ENCODE data around the gene ATP6V0B.
A peak's percentile ranks its signal among the peaks of the same experiment; 100 is the strongest.

ATP6V0B gene

DNA sequence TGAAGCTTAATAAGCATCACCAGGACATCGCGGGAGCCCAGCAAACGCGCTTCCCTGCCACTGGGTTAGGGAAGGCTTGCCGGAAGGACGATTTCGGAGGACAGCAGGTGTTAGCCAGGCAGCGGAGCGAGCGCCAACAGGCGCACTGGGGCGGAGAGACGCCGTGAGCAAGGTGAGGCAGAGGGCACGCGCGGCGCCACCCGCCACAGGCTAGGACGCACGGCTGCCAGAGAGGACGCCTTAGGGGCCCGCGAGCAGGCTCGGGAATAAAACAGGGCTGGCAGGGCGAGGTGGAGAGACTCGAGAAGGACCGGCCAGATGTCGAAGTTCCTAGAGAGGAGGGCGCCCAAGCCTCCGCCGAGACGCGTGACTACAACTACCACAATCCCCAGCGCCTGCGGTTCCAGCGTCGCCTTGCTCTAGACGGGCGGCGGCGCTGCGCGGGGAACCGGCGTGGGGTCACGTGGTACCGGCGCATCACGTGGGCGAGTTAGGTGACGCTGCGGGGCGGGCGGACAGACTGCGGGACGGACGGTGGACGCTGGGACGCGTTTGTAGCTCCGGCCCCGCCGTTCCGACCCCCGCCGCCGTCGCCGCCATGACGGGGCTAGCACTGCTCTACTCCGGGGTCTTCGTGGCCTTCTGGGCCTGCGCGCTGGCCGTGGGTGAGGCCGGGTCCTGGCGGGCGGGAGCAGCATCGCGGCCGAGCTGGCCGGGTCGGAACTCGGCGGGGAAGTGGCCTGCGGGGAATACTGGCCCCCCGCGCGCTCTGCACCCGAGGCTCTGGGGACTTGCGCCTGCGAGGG is at the start of gene ATP6V0B:
TSS of gene ATP6V0B (plus strand) at position 518 of the 806 bp plus-strand sequence. CDS start at position 599, 81 bp downstream.
- peak; percentile 87 for DNase-seq (ENCODE audit: low read depth)

DNA sequence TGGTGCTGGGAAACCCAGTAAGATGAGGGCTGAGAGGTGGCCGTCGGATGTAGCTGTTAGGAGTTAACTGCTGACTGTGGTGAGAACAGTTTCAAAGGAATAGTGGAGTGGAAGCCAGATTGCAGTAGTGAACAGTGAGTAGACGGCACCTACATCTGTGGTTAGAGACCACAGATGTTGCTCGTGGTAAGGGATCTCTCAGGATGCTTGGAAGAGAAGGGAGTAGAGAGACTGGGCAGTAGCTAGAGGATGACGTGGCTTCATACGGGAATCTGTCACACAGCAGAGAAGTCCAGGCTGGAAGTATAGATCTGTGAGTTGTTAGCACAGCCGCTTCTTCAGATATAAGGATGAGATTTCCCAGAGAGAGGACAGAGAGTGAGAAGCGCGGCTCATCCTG is 48.9 kb upstream of the ATP6V0B start:
- no peak for DNase-seq (ENCODE audit: low read depth)

DNA sequence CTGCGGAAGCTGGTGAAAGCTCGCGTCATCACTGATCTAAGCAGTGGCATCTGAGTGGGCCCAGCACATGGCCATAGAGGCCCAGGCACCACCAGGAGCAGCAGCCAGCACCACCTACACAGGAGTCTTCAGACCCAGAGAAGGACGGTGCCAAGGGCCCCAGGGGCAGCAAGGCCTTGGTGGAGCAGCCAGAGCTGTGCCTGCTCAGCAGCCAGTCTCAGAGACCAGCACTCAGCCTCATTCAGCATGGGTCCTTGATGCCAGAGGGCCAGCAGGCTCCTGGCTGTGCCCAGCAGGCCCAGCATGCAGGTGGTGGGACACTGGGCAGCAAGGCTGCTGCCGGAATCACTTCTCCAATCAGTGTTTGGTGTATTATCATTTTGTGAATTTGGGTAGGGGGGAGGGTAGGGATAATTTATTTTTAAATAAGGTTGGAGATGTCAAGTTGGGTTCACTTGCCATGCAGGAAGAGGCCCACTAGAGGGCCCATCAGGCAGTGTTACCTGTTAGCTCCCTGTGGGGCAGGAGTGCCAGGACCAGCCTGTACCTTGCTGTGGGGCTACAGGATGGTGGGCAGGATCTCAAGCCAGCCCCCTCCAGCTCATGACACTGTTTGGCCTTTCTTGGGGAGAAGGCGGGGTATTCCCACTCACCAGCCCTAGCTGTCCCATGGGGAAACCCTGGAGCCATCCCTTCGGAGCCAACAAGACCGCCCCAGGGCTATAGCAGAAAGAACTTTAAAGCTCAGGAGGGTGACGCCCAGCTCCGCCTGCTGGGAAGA is 44.4 kb upstream of the ATP6V0B start:
- no peak for DNase-seq (ENCODE audit: low read depth)

DNA sequence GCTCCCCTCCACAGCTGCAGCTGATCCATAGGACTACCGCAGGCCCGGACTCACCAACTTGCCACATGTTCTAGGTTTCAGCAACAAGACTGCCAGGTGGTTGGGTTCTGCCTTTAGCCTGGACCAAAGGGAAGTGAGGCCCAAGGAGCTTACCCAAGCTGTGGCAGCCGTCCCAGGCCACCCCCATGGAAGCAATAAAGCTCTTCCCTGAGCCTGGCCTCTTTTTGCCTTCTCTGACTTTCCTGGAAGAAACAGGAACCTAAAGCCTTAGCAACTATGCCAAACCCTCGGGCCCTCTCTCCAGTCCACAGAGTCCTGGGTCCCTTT is 43.8 kb upstream of the ATP6V0B start:
- no peak for DNase-seq (ENCODE audit: low read depth)

DNA sequence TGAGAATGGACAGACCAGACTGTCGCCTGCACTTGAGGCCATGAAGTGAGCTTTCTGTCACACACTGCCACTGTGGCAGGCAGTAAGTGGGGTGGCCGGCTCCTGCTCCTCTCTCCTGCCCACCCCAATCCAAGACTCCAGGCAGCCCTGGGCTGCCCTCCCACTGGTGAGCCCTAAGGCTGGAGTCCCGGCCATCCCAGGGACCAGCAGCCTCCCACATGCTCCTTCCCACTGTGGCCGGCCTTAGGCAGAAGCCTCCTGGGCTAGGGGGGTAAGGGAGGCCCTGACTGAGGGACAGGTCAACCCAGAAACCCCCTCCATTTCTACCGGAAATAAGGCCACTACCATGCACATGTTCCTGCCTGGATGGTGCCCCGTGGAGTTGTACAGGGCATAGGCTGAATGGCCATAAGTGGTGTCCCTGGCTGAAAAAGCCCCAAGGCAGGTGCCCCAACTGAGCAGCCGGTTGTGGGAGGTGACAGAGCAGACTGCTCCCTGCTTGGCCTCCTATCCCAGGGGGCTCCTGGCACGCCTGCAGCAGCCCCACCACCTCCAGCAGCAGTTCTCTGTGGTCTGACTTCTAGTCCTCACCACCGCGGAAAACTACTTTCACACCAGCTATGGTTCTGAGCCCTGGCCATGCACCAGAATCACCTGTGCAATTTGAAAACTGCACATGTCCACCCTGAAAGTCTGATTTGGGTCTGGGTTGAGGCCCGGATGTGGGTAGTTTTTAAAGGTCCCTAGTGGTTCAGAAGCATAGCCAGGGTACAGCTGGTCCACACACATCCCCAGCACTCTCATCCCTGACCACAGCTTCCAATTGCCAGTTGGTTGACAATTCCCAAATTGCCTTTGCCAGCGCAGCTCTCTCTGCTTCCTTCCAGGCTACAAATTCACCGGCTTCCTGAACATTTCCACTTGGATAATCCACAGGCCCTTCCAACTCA is 42.8 kb upstream of the ATP6V0B start:
- DNase-seq (ENCODE audit: low read depth), result no peak

DNA sequence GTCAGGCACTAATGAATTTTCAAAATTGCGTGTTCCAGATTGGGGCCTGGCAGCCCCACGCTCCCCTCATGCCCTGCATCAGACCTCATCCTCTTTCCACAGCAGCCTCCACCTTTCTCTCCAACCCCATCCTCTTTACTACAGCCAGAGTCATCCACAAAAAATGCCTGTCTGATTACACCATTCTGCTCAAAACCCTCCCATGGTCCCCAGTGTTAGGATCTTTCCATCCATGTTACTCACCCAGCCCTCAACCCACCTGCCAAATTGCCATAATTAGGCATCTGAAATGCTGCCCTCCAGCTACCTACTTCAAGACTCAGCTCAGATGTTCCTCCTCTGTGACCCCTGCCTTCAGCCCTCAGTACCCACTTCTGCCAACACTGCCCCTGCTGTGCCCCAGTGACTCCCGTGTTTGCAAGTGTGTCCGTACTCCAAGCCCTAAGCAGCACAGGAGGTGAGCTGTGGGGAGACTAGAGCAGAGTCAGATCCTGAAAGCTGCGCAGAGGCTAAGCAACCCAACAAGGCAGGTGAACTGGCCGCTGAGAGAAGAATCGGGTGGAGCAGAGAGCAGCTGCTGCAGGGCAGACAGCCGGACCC is 41.9 kb upstream of the ATP6V0B start:
- no peak for DNase-seq (ENCODE audit: low read depth)

DNA sequence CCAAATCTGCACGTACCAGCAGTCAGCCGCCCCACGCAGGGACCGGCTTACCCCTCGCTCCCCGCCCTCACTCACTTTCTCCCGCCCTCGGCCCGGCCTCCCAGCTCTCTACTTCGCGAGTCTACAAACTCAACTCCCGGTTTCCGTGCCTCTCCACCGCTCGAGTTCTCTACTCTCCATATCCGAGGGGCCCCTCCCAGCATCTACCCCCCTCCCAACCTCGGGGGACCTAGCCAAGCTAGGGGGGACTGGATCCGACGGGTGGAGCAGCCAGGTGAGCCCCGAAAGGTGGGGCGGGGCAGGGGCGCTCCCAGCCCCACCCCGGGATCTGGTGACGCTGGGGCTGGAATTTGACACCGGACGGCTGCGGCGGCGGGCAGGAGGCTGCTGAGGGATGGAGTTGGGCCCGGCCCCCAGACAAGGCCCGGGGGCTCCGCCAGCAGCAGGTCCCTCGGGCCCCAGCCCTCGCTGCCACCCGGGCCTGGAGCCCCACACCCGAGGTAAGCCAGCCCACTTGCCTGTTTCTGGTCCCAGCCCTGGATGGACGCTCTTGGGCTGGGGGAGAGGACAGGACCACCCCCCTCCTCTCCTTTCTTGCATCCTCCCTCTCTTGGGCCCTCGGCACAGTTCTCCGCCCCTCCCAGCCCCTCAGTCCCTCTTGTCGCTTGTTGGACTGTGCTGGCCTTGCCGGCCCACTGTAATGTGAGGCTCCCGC is 41.2 kb upstream of the ATP6V0B start, which contains the start of gene ARTN:
TSS of gene ARTN (plus strand) at position 416 of the 715 bp plus-strand sequence. CDS start 1,856 bp downstream, outside the sequence.
- DNase-seq (ENCODE audit: low read depth), result no peak

DNA sequence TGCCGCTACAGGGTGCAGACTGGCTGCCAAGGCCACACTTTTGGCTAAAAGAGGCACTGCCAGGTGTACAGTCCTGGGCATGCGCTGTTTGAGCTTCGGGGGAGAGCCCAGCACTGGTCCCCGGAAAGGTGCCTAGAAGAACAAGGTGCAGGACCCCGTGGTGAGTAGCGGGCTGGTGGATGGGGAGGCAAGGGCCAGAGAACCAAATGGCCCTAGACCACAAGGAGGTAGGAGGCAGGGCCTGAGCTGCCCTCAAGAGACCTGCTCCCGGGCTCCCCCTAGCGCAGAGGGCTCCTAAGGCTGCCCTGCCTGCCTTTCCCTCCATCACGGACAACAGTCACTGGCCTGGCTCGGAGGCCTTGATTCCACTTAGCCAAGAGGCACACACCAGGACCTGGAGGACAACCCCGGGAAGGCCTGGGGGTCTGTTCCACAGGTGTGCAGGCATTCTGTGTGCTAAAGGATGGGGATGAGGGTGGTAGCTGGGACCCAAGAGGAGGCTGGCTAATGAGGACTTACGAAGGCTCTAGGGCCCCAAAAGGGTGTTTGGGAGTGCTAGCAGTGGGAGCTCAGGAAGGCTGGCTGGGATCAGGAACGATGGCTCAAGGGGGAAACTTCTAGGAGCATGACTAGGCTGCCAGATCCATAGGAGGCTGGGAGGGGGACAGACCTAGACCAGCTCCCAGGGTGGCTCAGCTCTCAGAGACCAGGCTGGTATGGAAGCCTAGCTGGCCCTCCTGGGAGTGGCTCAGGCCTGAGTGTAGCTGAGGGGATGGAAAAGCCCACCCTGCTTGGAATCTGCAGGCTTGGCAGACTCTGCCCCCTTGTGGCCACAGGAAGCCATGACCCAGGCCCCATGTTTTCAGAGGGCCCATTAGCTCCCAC is 40.4 kb upstream of the ATP6V0B start:
- DNase-seq (ENCODE audit: low read depth), result peak; percentile 17

DNA sequence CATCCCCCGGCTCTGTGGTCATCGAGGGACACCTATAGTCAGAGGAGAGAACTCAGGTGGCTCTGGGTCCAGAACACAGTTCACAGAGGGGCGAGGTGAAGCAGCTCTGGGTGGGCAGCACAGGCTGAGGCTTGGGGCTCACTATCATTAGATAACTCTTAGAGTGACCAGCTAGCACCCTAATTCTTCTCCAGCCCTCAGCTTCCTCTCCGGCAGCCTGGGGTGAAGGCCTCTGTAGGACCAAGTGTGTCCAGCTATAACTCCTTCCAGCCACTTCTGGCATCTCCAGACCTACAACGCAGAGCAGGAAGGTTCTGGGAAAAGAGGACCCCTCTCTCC is 39.8 kb upstream of the ATP6V0B start:
- no peak for DNase-seq (ENCODE audit: low read depth)

DNA sequence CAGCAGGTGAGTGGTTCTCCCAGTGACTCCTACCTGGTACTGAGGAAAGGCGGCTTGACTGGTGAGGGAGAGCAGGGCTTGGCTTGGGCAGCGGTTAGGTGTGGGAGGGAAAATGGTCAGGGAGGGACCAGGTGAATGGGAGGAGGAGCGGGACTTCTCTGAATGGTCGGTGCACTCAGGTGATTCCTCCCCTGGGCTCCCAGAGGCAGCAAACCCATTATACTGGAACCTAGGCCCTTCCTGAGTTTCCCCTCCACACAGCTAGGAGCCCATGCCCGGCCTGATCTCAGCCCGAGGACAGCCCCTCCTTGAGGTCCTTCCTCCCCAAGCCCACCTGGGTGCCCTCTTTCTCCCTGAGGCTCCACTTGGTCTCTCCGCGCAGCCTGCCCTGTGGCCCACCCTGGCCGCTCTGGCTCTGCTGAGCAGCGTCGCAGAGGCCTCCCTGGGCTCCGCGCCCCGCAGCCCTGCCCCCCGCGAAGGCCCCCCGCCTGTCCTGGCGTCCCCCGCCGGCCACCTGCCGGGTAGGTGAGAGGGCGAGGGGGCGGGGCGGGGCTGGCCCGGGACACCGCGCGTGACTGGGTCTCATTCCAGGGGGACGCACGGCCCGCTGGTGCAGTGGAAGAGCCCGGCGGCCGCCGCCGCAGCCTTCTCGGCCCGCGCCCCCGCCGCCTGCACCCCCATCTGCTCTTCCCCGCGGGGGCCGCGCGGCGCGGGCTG is 38.9 kb upstream of the ATP6V0B start:
- DNase-seq (ENCODE audit: low read depth), result no peak

DNA sequence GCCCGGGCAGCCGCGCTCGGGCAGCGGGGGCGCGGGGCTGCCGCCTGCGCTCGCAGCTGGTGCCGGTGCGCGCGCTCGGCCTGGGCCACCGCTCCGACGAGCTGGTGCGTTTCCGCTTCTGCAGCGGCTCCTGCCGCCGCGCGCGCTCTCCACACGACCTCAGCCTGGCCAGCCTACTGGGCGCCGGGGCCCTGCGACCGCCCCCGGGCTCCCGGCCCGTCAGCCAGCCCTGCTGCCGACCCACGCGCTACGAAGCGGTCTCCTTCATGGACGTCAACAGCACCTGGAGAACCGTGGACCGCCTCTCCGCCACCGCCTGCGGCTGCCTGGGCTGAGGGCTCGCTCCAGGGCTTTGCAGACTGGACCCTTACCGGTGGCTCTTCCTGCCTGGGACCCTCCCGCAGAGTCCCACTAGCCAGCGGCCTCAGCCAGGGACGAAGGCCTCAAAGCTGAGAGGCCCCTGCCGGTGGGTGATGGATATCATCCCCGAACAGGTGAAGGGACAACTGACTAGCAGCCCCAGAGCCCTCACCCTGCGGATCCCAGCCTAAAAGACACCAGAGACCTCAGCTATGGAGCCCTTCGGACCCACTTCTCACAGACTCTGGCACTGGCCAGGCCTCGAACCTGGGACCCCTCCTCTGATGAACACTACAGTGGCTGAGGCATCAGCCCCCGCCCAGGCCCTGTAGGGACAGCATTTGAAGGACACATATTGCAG is 38.2 kb upstream of the ATP6V0B start:
- DNase-seq (ENCODE audit: low read depth), result no peak

DNA sequence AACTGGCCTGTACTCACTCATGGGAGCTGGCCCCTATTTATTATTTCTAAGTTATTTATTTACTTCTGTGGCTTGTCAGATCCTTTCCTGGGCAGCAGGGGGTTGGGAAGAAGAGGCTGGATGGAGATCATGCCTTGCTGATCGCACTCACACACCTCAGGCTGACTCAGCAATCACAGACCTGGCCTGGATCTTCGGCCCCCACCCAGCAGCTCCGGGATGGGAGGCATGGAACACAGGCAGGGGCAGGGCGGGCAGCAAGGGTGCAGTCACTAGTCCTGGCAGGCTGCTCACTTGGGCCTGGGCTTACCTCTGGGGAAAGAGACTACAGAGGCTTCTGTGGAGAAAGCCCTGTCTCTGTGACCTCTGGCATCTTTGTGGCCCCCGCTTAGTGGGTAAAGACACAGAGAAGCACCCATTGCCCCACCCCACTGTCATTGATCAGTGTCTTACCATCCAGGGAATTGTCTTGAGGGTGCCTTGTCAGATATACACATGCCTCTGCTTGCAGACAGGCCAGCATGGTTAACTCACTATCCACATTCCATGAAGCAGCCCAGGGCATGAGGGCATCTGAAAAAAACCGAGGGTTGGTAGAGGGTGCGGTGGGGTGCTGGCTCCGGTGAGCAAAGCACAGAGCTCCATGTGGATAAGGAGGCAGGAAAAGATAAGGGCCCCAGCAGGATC is 37.4 kb upstream of the ATP6V0B start:
- DNase-seq (ENCODE audit: low read depth), result no peak

DNA sequence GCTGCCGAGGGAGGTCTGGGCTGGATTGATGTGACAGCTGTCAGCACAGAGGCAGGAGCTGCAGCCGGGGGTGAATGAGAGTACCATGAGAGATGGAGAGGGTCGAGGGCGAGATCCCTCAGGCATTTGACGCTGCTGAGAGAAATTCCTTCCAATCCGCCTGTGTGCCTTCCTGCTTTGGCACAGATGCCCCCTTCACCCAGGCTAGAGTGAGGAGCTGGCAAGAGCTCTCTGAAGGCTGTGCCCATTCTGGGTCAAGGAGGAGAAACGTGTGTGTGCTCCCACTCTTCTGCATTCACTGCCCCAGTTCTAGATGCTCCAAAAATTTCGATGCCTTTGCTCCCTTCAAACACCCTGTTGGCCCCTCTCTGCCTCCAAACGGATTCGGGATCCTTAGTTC is 36.4 kb upstream of the ATP6V0B start:
- DNase-seq (ENCODE audit: low read depth), result no peak

DNA sequence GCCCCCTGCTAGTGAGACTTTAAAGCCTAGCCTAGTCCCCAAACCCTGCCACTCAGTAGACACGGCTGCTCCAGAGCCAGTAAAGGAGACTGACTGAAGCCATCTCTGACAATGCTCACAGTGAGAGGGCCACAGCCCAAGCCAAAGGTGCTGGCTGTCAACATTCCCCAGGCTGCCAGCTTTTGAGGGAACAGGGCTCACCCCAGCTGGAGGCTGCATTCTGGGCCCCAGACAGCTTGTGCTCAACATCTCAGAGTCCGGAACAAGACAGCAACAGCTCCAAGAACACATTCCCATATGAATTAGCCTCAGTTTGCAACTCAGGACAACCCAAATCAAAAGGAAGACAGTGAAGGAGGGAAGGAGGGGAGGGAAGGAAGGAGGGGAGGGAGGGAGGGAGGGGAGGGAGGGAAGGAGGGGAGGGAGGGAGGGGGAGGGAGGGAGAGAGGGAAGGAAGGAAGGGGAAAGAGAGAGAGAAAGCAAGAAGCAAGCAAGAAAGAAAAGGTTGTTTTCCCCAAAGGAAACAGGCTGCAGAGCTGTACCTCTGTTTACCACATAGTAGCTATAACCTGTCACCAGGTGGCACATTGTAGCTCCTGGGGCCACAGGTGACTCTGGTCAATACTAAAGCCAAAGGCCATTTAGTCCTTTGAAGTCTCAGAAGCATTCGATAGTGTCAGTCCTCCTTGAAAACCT is 35.7 kb upstream of the ATP6V0B start:
- DNase-seq (ENCODE audit: low read depth), result no peak

DNA sequence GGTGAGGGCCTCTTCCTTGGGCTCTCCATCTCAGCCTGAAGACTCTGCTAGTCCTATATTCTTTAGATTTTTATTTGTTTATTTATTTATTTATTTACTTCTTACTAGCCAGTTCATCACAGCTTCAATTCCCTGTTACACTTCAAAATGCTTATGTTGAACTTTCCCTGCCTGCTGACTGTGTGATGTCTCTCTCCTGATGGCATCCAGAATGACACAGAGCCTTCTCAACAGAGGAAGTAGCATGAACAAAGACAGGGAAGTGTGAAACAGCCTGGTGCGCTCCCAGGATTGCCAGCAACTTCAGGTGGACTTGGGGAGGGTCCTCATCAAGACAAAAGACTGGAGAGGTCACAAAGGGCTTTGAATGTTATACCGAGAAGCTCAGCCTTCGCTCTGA is 32.3 kb upstream of the ATP6V0B start:
- DNase-seq (ENCODE audit: low read depth), result no peak

DNA sequence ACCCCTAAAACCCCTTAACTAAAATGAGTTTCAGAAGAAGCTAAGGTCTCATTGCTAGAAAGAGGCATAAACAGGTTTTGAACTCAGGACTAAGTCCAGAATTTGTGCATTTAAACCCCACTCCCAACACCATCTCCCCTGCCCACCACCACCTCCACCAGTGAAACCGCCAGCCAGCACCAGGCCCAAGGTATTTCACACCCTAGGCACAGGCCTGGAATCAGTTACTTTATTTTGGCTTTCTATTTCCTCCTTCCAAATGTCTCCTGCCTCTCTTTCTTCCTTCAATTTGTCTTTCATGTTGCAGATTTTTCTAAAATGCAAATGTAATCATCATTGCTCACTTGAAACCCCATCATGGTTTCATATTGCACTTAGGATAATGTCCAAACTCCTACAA is 29.9 kb upstream of the ATP6V0B start:
- no peak for DNase-seq (ENCODE audit: low read depth)

DNA sequence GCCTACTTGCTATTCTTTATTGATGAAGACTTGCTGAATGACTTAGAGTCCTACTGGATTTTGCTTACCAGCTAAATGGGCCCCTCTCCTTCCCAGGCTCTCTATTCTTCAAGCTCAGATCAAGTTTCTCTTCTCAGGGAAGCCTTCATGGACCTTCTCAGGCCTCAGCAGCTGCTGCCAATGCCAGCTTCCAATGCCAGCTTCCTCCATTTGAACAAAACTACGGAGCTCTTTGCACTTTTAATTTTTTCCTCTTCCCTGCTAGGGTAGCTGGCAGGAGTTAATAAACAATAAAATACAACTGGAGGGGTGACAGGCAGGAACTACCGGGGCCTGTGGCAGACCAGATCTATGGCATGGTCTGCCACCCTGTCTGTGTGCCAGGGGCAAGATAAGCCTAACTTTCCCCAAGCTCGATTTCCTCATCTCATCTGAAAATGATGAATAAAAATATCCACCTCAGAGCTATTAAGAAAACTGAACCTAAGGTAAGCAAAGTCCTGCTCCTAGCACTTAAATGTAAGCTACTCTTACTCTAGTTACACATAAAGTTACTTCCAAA is 29.0 kb upstream of the ATP6V0B start:
- DNase-seq (ENCODE audit: low read depth), result no peak

All from activated T-helper 1 cell treated with Interleukin-2 at 50 U/mL for 16 hours (primary cell).